ENCODE measurements around the gene TGFBR3L. TPM values are rescaled to one million over a fixed set of nuclear protein-coding genes. Genes with fewer than 3 reads are reported as not detected.

The TGFBR3L gene
- total and polyA plus RNA-seq, 2 experiments from 2014 or later = 1.7 to 7.0 TPM

- H3K9me2 ChIP-seq (ENCODE audit: insufficient read depth) = no peaks in the 10 kb centered on the region
- Mint-ChIP-seq H3K4me3 (no peak overlapping the region), H3K4me1 (peaks cover 4% of the 10 kb centered on the region), H3K27ac (no peak overlapping the region), H3K27me3 (ENCODE audit: insufficient read depth, low read depth, poor library complexity) (peaks cover 23% of the 10 kb centered on the region), H3K36me3 (ENCODE audit: low read depth) (peaks cover 17% of the 10 kb centered on the region), H3K9me3 (no peaks in the 10 kb centered on the region)
- no peak overlapping the region for H3K4me2 ChIP-seq
- no peak overlapping the region for H2AFZ ChIP-seq
- no peaks in the 10 kb centered on the region; the same call in 1 of the 2 replicates for H3K36me3 ChIP-seq (ENCODE audit: insufficient read depth)
- peaks cover 20% of the 10 kb centered on the region for H3K79me2 ChIP-seq (replicated peaks; ENCODE audit: insufficient read depth)
- no peak overlapping the region for H3K4me3 ChIP-seq
- DNase-seq (ENCODE audit: low spot score) = no peak
- no peak for ATAC-seq
- H4K20me1 ChIP-seq (replicated peaks; ENCODE audit: insufficient read depth) = peaks cover 5% of the 10 kb centered on the region
- H3K4me1 ChIP-seq (ENCODE audit: insufficient read depth) = no peaks in the 10 kb centered on the region
- no peak overlapping the region for H3K27ac ChIP-seq (ENCODE audit: low read depth)
- H3F3A ChIP-seq (replicated peaks; ENCODE audit: low read depth) = no peaks in the 10 kb centered on the region
- peaks cover 19% of the 10 kb centered on the region for H3K27me3 ChIP-seq (ENCODE audit: insufficient read depth)
- no peak for TF ChIP-seq EZH2 (IDR thresholded peaks at IDR 0.05; ENCODE audit: low read depth, unreplicated experiment)
- no peak for TF ChIP-seq JUNB (IDR thresholded peaks at IDR 0.05; ENCODE audit: unreplicated experiment)
- TF ChIP-seq NANOG (IDR thresholded peaks at IDR 0.05; ENCODE audit: borderline replicate concordance) = no peak
- no peak for TF ChIP-seq STAT1 (IDR thresholded peaks at IDR 0.05; ENCODE audit: unreplicated experiment)
- TF ChIP-seq, protein P1, sequence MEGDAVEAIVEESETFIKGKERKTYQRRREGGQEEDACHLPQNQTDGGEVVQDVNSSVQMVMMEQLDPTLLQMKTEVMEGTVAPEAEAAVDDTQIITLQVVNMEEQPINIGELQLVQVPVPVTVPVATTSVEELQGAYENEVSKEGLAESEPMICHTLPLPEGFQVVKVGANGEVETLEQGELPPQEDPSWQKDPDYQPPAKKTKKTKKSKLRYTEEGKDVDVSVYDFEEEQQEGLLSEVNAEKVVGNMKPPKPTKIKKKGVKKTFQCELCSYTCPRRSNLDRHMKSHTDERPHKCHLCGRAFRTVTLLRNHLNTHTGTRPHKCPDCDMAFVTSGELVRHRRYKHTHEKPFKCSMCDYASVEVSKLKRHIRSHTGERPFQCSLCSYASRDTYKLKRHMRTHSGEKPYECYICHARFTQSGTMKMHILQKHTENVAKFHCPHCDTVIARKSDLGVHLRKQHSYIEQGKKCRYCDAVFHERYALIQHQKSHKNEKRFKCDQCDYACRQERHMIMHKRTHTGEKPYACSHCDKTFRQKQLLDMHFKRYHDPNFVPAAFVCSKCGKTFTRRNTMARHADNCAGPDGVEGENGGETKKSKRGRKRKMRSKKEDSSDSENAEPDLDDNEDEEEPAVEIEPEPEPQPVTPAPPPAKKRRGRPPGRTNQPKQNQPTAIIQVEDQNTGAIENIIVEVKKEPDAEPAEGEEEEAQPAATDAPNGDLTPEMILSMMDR (conservative IDR thresholded peaks at IDR 0.05; ENCODE audit: low read depth in 2 of 2) = no peak
- no peak for TF ChIP-seq ZNF114 (CRISPR knock-in tag; IDR thresholded peaks at IDR 0.05)
- TF ChIP-seq ETS1 (IDR thresholded peaks at IDR 0.05) = no peak
- TF ChIP-seq, protein P2, sequence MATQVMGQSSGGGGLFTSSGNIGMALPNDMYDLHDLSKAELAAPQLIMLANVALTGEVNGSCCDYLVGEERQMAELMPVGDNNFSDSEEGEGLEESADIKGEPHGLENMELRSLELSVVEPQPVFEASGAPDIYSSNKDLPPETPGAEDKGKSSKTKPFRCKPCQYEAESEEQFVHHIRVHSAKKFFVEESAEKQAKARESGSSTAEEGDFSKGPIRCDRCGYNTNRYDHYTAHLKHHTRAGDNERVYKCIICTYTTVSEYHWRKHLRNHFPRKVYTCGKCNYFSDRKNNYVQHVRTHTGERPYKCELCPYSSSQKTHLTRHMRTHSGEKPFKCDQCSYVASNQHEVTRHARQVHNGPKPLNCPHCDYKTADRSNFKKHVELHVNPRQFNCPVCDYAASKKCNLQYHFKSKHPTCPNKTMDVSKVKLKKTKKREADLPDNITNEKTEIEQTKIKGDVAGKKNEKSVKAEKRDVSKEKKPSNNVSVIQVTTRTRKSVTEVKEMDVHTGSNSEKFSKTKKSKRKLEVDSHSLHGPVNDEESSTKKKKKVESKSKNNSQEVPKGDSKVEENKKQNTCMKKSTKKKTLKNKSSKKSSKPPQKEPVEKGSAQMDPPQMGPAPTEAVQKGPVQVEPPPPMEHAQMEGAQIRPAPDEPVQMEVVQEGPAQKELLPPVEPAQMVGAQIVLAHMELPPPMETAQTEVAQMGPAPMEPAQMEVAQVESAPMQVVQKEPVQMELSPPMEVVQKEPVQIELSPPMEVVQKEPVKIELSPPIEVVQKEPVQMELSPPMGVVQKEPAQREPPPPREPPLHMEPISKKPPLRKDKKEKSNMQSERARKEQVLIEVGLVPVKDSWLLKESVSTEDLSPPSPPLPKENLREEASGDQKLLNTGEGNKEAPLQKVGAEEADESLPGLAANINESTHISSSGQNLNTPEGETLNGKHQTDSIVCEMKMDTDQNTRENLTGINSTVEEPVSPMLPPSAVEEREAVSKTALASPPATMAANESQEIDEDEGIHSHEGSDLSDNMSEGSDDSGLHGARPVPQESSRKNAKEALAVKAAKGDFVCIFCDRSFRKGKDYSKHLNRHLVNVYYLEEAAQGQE (IDR thresholded peaks at IDR 0.05; ENCODE audit: unreplicated experiment) = no peak
- TF ChIP-seq ZNF462 (CRISPR knock-in tag; IDR thresholded peaks at IDR 0.05) = no peak
- no peak for TF ChIP-seq POLR2AphosphoS5 (IDR thresholded peaks at IDR 0.05; ENCODE audit: low read depth)
- no peak for TF ChIP-seq ZNF331 (CRISPR knock-in tag; IDR thresholded peaks at IDR 0.05; ENCODE audit: low read depth)
- TF ChIP-seq CREB1 (CRISPR knock-in tag; IDR thresholded peaks at IDR 0.05; ENCODE audit: low read depth) = no peak
These were observed 4.1 kb upstream of the TGFBR3L start for GRCh38 chr19:7910321-7911161.

Measured in GM23338 (cell line).